Ishikawa (cell line): ENCODE results near the gene PPP2R5B.

ENCODE experiments used
- EP300 ChIP-seq: IDR thresholded peaks from 2 replicates; pipeline ENCODE4 v1.6.1; 2012; ENCODE audit warnings: borderline replicate concordance
- RAD21 ChIP-seq: IDR thresholded peaks from 2 replicates; pipeline ENCODE4 v1.6.1; 2012; ENCODE audit warnings: low read depth
- TAF1 ChIP-seq: IDR thresholded peaks from 2 replicates; pipeline ENCODE4 v1.6.1; 2012; ENCODE audit warnings: low read depth, mild to moderate bottlenecking

DNA sequence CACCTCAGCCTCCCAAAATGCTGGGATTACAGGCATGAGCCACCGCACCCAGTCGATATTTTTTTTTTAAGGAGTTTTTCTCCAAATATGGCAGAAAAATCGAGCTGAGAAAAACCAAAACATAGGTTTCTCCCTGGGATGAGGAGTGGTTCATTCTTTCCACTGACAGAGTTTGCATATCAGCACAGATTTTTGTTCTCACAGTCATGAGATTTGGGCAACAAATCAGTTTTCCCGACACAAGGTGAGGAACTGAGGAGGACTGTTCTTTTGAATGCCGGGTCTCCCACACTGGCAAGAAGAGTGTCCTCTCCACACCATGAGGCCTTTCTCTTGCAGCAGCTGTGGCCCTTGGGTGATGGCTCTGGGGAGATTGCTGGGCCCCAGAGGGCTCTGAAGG lies 42.2 kb upstream of the PPP2R5B start:
- no peak for TF ChIP-seq EP300
- no peak for TF ChIP-seq RAD21
- no peak for TF ChIP-seq TAF1
